K562 (cell line): ENCODE measurements around the gene PLAC9. TPM values are rescaled to one million over a fixed set of nuclear protein-coding genes. Genes with fewer than 3 reads are reported as not detected.

Experiments
- ATAC-seq: fragments of 200-7000 bp; cut with Tn5 transposase; 3 replicates; pipeline ENCODE4 v1.9.1; 2020; ENCODE audit warnings: moderate library complexity
- BruUV-seq: library from RNA; stranded (reverse); fragments of 400-500 nt; replicated peaks from 2 replicates; lab custom pipeline; 2021; lab: Mats Ljungman, UMichigan
- CTCF ChIA-PET: fragments of 300-600 bp; formaldehyde crosslinking; extraction: SDS; loops from one replicate; lab custom pipeline; 2021; ENCODE audit warnings: low intra/inter-chr PET ratio; lab: Yijun Ruan, JAX
- POLR2A ChIA-PET: fragments of 300-600, 350-650 bp; sonication (Branson Sonifier 250); formaldehyde crosslinking; extraction: SDS; loops from one replicate; lab custom pipeline; 2021; ENCODE audit warnings: antibody characterized with exemption, inconsistent platforms; lab: Yijun Ruan, JAX
- DNase-seq, 4 experiments: peaks; one replicate each; pipeline versions ENCODE4 v3.0.0 to v3.0.0-alpha.2; 2011 to 2018; ENCODE audit warnings: low spot score in 3 of 4, mixed read lengths in 3 of 4; ENCODE audit errors: extremely low read depth in 1 of 4
- FAIRE-seq: peaks from 2 replicates; lab custom pipeline; 2011; peaks lifted over from hg19 to GRCh38; lab: Jason Lieb, UNC
- H2AFZ ChIP-seq: 2 replicates; pipeline ENCODE4 v1.6.0; 2011; ENCODE audit warnings: low read depth, low read length, control low read depth, inconsistent platforms
- H3K27ac ChIP-seq: fragments of 200-600 bp; 3 replicates; pipeline ENCODE4 v1.8.0; 2011; ENCODE audit warnings: low read depth, mild to moderate bottlenecking, control low read depth, inconsistent platforms, low read length, moderate library complexity, mixed read lengths; ENCODE audit errors: extremely low read depth
- H3K27me3 ChIP-seq, 2 experiments: fragments of 300-600 bp in 1 of 2; 2 replicates in 1 of 2; 3 replicates in 1 of 2; pipeline versions ENCODE4 v1.6.0 to v1.8.0; 2011; ENCODE audit warnings: inconsistent platforms in 2 of 2, low read length in 2 of 2, mild to moderate bottlenecking in 1 of 2, mixed read lengths in 1 of 2, moderate library complexity in 1 of 2; ENCODE audit not compliant: control insufficient read depth in 2 of 2, insufficient read depth in 2 of 2
- H3K36me3 ChIP-seq: fragments of 300-600 bp; 3 replicates; pipeline ENCODE4 v1.8.0; 2011; ENCODE audit warnings: mild to moderate bottlenecking, low read length, inconsistent platforms; ENCODE audit not compliant: control insufficient read depth, insufficient read depth
- H3K4me1 ChIP-seq, 2 experiments: fragments of 200-600 bp in 1 of 2; replicated peaks in 1 of 2; 2 replicates in 1 of 2; 3 replicates in 1 of 2; pipeline versions ENCODE4 v1.5.1 to v1.8.0; 2011; ENCODE audit warnings: inconsistent platforms in 2 of 2, low read length in 2 of 2, mild to moderate bottlenecking in 1 of 2, mixed read lengths in 1 of 2, moderate library complexity in 1 of 2; ENCODE audit not compliant: control insufficient read depth in 2 of 2, insufficient read depth in 2 of 2
- H3K4me2 ChIP-seq: 2 replicates; pipeline ENCODE4 v1.6.1; 2011; ENCODE audit warnings: low read length, control low read depth, inconsistent platforms, mixed read lengths; ENCODE audit not compliant: insufficient read depth
- H3K4me3 ChIP-seq: fragments of 200-600 bp; sonication (generic), shearing (Covaris generic); 2 replicates; pipeline ENCODE4 v1.5.1; 2016; ENCODE audit warnings: control low read depth, inconsistent platforms
- H3K79me2 ChIP-seq: fragments of 200-600 bp; 3 replicates; pipeline ENCODE4 v1.8.0; 2011; ENCODE audit warnings: low read length, inconsistent platforms; ENCODE audit not compliant: control insufficient read depth, insufficient read depth
- H3K9ac ChIP-seq, 2 experiments: 2 replicates each; pipeline versions ENCODE4 v1.6.0 to v1.6.1; 2011; ENCODE audit warnings: low read depth in 2 of 2, low read length in 2 of 2, control low read depth in 1 of 2, inconsistent platforms in 1 of 2, mild to moderate bottlenecking in 1 of 2, mixed read lengths in 1 of 2; ENCODE audit not compliant: insufficient read depth in 1 of 2
- H3K9me1 ChIP-seq: one replicate; pipeline ENCODE4 v1.6.0; 2011; ENCODE audit warnings: inconsistent platforms, mild to moderate bottlenecking, low read length, moderate library complexity; ENCODE audit not compliant: control insufficient read depth, insufficient read depth
- H3K9me3 ChIP-seq: replicated peaks from 2 replicates; pipeline ENCODE4 v1.5.1; 2011; ENCODE audit warnings: low read depth, low read length, inconsistent platforms; ENCODE audit not compliant: control insufficient read depth, insufficient read depth
- H4K20me1 ChIP-seq: replicated peaks from 2 replicates; pipeline ENCODE4 v1.6.1; 2011; ENCODE audit warnings: low read length, inconsistent platforms, mixed read lengths; ENCODE audit not compliant: control insufficient read depth, insufficient read depth
- EP300 ChIP-seq: IDR thresholded peaks from 2 replicates; pipeline ENCODE4 v1.6.1; 2012; ENCODE audit warnings: low read length, improper control_type of control experiment
- GTF2E2 ChIP-seq: fragments of 200-800 bp; sonication (Bioruptor generic); IDR thresholded peaks from 2 replicates; pipeline ENCODE4 v1.6.1; 2016; ENCODE audit warnings: missing genetic modification characterization, missing compliant biosample characterization
- POLR2AphosphoS2 ChIP-seq: IDR thresholded peaks from 2 replicates; pipeline ENCODE4 v1.6.1; 2012; ENCODE audit warnings: low read length, improper control_type of control experiment
- TEAD4 ChIP-seq, 2 experiments: sonication (generic) in 1 of 2; formaldehyde crosslinking in 1 of 2; IDR thresholded peaks; 2 replicates each; pipeline versions ENCODE4 v1.6.1 to v1.8.0; 2012 to 2022; ENCODE audit warnings: borderline replicate concordance in 1 of 2, inconsistent platforms in 1 of 2, low read length in 1 of 2, mild to moderate bottlenecking in 1 of 2, missing genetic modification reagents in 1 of 2
- ZNF512 ChIP-seq: IDR thresholded peaks from 2 replicates; pipeline ENCODE4 v1.6.1; 2016; ENCODE audit warnings: missing genetic modification characterization, missing compliant biosample characterization
- WGBS: fragments of 100-300 bp; shearing (Covaris generic); methylation state at CpG from one replicate; pipeline ENCODE4 v1.1.6; 2016; ENCODE audit warnings: low coverage, mixed read lengths; ENCODE audit not compliant: insufficient coverage; ENCODE audit errors: missing lambda C conversion rate; 5-methylcytosine and 5-hydroxymethylcytosine counted together
- in situ Hi-C: fragments of 300-500 bp; cut with MboI; formaldehyde crosslinking; loops from 4 replicates; pipeline ENCODE4 v1.15.0; 2018; ENCODE audit warnings: inconsistent platforms, mixed read lengths
- intact Hi-C: fragments of 100-400 bp; cut with micrococcal nuclease; formaldehyde crosslinking; loops from 2 replicates; pipeline ENCODE4 v1.14.2; 2022
- polyA plus RNA-seq, 8 experiments: library from polyadenylated mRNA; depleted of rRNA in 4 of 8; stranded (reverse) in 5 of 8; unstranded in 3 of 8; fragments of >200 nt; fragmentation: Nextera tagmentation in 2 of 8; fragmentation: Illumina TruSeq in 1 of 8; extraction: Ambion mirVana in 2 of 8; extraction: Trizol in 1 of 8; gene quantifications; 2 replicates each; pipeline versions ENCODE4 v1.2.1 to v1.2.3, GENCODE V29; 2011 to 2014; ENCODE audit warnings: inconsistent platforms in 1 of 8, missing spikeins in 1 of 8
- total RNA-seq, 7 experiments: library from RNA; depleted of rRNA in 6 of 7; stranded (reverse); fragments of >200 nt in 6 of 7; fragmentation: Illumina TruSeq in 2 of 7; extraction: Trizol in 2 of 7; gene quantifications; 2 replicates each; pipeline versions ENCODE4 v1.2.1 to v1.2.3, GENCODE V29; 2011 to 2021; ENCODE audit warnings: low replicate concordance in 1 of 7

PLAC9 gene
- total and polyA plus RNA-seq, 9 of the 15 experiments (the other 6 are each of a cell fraction or from before 2014, with no cell fraction given): not detected

GRCh38 chr10:80183436-80183835, 50.9 kb downstream of the PLAC9 start:
- TF ChIP-seq EP300 (no peak), ZNF512 (no peak), POLR2AphosphoS2 (no peak), GTF2E2 (tag) (no peak), TEAD4 (IDR thresholded peaks at IDR 0.05; ENCODE audit: low read length) (no peak), TEAD4 (CRISPR knock-in tag; IDR thresholded peaks at IDR 0.05; ENCODE audit: borderline replicate concordance) (0 out of 2 replicates have a peak, but pooled peaks have one; percentile 14)
- no peak for FAIRE-seq
- CTCF ChIA-PET: no interaction called here
- 76% methylated on average over 4 of the region's 4 CpGs for WGBS
- Histone ChIP-seq H2AFZ (no peak overlapping the region), H3K27ac (no peak overlapping the region), H3K4me1 (peaks cover 20 to 21% of the 10 kb centered on the region in 2 experiments), H3K4me2 (no peak overlapping the region), H4K20me1 (peaks cover 27% of the 10 kb centered on the region), H3K4me3 (no peak overlapping the region), H3K79me2 (peaks cover 87% of the 10 kb centered on the region), H3K36me3 (peaks cover 45% of the 10 kb centered on the region; the same call in 2 of the 3 replicates), H3K9me3 (no peaks in the 10 kb centered on the region), H3K27me3 (no peaks in the 10 kb centered on the region), H3K9ac (peak overlapping the region in 1 of 2 experiments; percentile 6; a peak in 2 of 4 replicates), H3K9me1 (no peaks in the 10 kb centered on the region)
- intact Hi-C loops: no loop called here
- ATAC-seq: no peak
- in situ Hi-C loops: no loop called here
- BruUV-seq: no TSS peak
- no peak for DNase-seq
- POLR2A ChIA-PET: interaction anchor here (1.2 to 2.1 kb wide), 2 partner anchors 12 to 27 kb away, joined by 5 to 16 read pairs; no protein-coding TSS in a partner anchor
